Measurements from ENCODE around the gene XRCC6.

GRCh38 chr22:41582694-41583093, 38.4 kb upstream of the XRCC6 start:
- TF ChIP-seq CTCF (IDR thresholded peaks at IDR 0.05): no peak
- no peak for TF ChIP-seq ZFX (IDR thresholded peaks at IDR 0.05; ENCODE audit: borderline replicate concordance)

All from 22Rv1 (cell line).